ENCODE measurements around the gene TOR1B. TPM values are rescaled to one million over a fixed set of nuclear protein-coding genes. Genes with fewer than 3 reads are reported as not detected.

TOR1B gene
- total RNA-seq, 1 donor from 2014 or later, result 51.7 TPM

DNA sequence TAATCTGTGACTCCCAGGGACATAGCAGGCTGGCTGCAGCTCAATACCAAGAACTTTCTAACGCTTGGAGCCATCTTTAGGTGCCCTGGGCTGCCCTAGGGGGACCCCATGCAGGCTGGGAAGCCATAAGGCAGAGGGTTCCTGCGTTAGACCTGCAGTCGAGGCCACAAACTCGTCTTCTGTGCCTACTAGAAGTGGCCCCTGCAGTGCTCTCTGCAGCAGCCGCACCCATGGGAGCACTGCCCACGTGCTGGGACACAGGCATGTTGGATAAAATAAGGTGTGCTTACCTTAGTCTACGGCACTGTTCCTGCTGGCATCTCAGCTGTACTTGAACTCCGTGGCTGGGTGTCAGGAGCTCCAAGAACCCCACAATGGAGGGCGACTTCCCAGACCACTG, 9.4 kb downstream of the TOR1B start:
- Histone ChIP-seq H3K4me1 (no peaks in the 10 kb centered on the region), H3K36me3 (peaks cover 57 to 62% of the 10 kb centered on the region in 2 donors), H3K27ac (no peak overlapping the region), H3K9me3 (no peaks in the 10 kb centered on the region), H3K4me3 (no peak overlapping the region), H3K27me3 (no peaks in the 10 kb centered on the region)
- TF ChIP-seq, protein P1, sequence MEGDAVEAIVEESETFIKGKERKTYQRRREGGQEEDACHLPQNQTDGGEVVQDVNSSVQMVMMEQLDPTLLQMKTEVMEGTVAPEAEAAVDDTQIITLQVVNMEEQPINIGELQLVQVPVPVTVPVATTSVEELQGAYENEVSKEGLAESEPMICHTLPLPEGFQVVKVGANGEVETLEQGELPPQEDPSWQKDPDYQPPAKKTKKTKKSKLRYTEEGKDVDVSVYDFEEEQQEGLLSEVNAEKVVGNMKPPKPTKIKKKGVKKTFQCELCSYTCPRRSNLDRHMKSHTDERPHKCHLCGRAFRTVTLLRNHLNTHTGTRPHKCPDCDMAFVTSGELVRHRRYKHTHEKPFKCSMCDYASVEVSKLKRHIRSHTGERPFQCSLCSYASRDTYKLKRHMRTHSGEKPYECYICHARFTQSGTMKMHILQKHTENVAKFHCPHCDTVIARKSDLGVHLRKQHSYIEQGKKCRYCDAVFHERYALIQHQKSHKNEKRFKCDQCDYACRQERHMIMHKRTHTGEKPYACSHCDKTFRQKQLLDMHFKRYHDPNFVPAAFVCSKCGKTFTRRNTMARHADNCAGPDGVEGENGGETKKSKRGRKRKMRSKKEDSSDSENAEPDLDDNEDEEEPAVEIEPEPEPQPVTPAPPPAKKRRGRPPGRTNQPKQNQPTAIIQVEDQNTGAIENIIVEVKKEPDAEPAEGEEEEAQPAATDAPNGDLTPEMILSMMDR (IDR thresholded peaks at IDR 0.05), result no peak
- intact Hi-C loops (cut with DNase I), result no loop called here
- no peak for DNase-seq (ENCODE audit: low spot score in 2 of 2)

DNA sequence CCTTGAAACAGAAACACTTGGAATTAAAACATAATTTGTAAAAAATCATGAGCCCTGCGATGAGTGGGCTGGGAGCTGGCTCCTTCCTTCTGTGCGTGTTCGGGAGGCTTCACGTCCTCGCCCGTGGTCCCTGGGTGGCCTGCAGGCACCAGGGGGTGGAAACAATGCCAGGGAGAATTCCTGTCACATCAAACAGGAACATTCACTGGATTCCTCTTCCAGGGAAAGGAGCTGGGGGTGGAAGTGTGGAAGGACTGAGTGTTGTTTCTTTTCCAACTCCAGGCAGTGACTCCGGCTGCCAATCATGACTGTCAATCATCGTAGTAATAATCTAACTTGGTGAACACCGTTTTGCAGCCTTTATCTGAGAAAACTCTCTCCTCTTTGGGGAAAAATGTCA, 10.7 kb downstream of the TOR1B start:
- Histone ChIP-seq H3K4me1 (no peaks in the 10 kb centered on the region), H3K9me3 (no peaks in the 10 kb centered on the region), H3K4me3 (no peak overlapping the region), H3K27ac (no peak overlapping the region), H3K27me3 (no peaks in the 10 kb centered on the region), H3K36me3 (peaks cover 65 to 72% of the 10 kb centered on the region in 2 donors)
- no peak for DNase-seq (ENCODE audit: low spot score in 2 of 2)
- intact Hi-C loops (cut with DNase I), result no loop called here
- TF ChIP-seq, protein P1 (IDR thresholded peaks at IDR 0.05), result no peak

DNA sequence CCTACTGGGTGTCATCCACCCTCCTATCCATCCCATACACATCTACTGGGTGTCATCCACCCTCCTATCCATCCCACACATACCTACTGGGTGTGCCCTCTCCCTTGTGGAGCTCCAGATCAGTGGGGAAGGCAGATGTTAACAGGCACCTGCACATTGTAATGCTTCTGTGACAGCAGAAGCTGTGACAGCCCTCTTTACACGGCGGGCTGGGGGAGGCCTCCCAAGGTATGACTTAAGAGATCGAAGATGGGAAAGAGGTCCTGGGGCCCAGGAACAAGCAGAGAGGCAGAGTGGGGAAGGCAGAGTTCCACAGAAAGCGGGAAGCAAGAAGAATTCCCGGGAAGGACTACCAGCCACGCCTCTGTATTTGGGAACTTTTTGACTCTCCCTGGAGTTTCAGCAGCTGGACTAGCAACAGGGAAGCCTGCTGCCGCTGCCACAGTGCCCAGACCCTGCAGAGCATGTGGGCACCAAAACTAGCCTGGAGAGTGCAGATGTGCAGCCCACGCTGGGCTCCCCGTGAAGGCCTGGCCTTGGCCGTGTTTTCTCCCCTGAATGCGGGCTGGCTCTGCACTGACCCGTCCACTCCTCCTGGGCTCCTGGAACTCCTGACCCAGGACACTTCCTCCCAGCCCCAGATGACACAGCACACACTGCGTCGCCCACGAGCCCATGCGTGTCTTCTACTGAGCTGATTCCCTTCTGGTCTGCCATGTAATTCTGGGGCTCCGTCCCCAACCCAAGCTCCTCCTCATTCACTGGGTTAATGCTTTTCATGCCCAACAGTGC, 11.6 kb downstream of the TOR1B start:
- TF ChIP-seq, protein P1 (IDR thresholded peaks at IDR 0.05), result no peak
- no peak for DNase-seq (ENCODE audit: low spot score in 2 of 2)
- Histone ChIP-seq H3K4me1 (no peaks in the 10 kb centered on the region), H3K27ac (no peak overlapping the region), H3K36me3 (peaks cover 60 to 69% of the 10 kb centered on the region in 2 donors), H3K9me3 (no peaks in the 10 kb centered on the region), H3K27me3 (no peaks in the 10 kb centered on the region), H3K4me3 (no peak overlapping the region)
- intact Hi-C loops (cut with DNase I), result no loop called here

DNA sequence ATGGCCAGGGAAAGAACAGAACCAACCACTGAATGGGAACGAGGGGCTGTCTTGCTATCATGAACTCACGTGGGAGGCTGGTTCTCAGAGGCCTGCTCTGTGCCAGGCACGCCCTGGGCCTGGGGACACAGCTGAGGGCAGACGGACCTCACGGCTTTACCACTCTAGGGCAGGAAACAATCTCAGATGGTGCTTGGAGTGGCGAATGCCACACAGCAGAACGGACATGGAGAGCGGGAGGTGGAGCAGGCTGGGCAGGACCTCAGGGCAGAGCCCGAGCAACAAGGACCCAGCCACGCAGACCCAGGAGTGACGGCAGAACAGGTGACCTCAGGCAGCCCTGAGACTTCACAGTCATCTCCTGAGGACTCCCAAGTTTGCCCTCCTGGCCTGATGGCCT, 12.3 kb downstream of the TOR1B start:
- Histone ChIP-seq H3K36me3 (peaks cover 58 to 67% of the 10 kb centered on the region in 2 donors), H3K4me1 (no peaks in the 10 kb centered on the region)
- intact Hi-C loops (cut with DNase I), result no loop called here

DNA sequence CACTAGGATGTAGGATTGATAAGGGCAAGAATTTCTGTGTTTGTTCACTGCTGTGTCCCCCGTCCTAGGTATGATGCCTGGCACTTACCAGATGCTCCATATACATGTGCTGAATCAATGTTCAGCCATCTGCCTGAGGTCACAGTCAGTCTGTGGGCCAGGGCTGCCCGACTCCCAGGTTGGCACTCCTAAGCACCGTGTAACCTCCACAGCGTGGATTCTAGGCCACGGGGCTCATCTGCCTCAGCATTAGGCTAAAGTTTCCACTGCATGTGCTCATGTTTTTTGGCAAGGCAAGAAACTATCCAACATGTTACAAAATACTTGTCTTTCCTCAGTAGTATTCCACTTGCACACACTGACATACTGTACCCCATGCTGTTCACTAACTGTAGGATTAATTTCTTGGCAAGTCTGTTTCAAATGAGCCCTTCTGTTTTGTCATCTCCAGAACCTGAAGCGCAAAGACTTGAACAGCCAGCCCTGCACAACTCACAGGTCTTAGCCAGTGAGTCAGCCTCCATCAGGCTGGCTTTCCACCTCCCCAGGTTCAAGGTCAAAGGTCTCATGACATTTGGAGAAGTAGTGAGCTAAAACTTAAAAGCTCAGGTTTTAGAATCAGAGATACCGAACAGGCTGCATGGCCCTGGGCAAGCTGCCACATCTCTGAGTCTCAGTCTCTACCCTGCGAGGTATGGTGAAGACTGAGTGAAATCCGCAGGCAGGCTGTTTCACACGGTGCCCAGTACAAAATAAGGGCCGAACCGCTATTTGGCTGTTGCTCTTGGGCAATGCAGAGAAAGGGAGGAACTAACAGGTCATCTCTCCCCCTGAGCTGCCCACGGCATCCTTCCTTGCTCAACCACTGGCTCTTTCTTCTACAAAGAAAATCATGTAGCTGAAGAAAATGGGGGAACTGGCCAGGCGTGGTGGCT, 13.8 kb downstream of the TOR1B start:
- Histone ChIP-seq H3K27ac (no peak overlapping the region), H3K27me3 (no peaks in the 10 kb centered on the region), H3K4me1 (no peaks in the 10 kb centered on the region), H3K4me3 (no peak overlapping the region), H3K9me3 (no peaks in the 10 kb centered on the region), H3K36me3 (peaks cover 65 to 79% of the 10 kb centered on the region in 2 donors)
- no peak for DNase-seq (ENCODE audit: low spot score in 2 of 2)
- intact Hi-C loops (cut with DNase I), result no loop called here
- TF ChIP-seq, protein P1 (IDR thresholded peaks at IDR 0.05), result no peak

More for the DNA sequence above, 12.3 kb downstream of the TOR1B start:
- Histone ChIP-seq H3K4me3 (no peak overlapping the region), H3K9me3 (no peaks in the 10 kb centered on the region), H3K27me3 (no peaks in the 10 kb centered on the region), H3K27ac (no peak overlapping the region)
- TF ChIP-seq, protein P1 (IDR thresholded peaks at IDR 0.05), result no peak
- no peak for DNase-seq (ENCODE audit: low spot score in 2 of 2)

Measured in ascending aorta (tissue), 2 donors.